Nucleus accumbens (tissue), 56 donors: ENCODE results near the gene PDE1C.

Experiments
- DNase-seq, 56 donors: peaks; one replicate each; lab custom pipeline; 2025; lab: John Stamatoyannopoulos, UW

The PDE1C gene

DNA sequence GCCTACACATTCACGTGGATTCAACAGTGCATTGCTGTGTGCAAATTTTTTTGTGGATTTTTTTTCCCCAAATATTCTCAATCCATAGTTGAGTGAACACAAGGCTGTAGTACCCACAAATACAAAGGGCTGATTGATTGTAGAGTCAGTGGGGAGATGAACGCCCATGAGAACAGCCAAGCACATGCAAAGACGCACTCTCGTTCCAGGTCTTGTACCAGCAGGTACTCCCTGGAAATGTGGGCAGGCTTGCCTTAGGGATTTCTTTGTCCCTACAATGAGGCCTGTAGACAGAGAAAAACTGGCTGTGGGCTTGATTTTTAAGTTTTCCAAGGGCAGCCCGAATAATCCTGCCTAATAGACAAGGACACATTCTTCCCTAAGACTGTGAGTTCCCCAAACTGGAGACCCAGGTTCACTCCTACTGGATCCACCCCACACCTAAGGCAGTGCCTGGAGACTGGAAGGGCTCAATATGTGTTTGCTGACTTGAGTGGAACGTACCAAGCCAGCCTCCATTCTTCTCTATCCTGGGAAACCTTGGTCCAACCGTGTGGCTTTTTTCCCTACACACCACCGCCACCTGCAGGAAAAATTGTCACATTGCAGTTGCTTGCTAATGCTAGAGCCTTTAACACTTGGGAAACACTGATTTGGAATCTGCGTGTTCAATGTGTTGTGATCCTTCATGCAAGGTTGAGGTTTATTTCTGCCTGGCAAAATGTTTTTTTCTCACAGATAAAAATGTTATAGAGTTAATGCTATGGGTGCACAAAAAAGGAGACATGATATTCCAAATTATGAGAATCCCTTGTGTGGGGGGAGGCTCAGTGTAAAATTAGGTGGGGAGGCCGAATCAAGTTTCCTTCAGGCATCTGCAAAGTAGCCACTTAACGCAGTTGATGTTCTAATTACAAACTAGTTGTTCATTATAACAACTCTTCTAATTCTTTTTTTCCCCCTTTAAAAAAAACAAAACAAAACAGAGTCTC, 333.9 kb downstream of the PDE1C start:
- DNase-seq: peak in 53 of 56 donors; percentile 2 to 86 (median 51)

DNA sequence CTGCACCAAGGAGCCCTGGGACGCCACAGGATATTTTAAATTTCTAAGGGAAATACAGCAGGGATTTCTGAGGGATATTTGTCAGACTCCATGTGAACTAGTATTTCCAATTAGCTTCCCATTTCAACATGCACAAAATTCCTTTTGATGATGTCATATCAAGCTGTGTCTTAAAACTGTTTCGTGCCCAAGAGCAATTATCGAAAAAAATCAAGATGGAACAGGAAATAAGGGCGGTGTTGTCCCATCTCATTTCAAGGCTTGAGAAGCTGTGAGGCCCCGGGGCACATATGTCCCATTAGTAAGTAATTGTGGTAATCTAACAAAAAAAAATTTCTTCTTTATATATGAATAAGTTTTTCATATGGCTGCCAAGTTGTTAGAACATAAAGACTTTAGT, 335.8 kb downstream of the PDE1C start:
- no peak for DNase-seq

DNA sequence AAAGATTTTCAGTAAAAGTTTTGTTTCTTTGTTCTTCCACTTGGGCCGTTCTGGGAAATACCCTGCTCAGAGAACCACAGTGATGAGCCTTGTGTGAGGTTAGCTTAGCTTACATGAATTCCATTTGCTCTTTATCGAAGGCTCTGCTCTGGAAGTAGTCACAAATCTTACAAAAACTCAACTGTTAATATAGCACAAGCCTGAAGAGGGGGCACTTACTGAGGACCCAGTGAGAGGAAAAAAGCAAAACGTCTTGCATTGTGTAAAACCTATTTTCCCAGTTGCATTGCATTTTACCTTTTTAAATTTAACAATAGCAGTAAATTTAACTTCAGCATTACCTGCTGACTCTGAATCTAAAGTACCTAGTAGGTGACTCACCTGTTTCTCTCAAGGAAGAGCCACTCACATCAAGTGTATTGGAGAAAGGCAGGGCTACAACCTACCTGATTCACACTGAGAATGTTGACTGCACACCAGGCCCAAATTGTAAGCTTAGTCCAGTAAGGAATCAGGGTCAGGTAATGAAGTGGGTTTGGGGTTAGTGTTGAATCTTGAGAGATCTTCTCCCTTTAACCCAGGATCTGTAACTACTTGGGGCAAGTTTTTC, 340.9 kb downstream of the PDE1C start:
- DNase-seq: no peak

DNA sequence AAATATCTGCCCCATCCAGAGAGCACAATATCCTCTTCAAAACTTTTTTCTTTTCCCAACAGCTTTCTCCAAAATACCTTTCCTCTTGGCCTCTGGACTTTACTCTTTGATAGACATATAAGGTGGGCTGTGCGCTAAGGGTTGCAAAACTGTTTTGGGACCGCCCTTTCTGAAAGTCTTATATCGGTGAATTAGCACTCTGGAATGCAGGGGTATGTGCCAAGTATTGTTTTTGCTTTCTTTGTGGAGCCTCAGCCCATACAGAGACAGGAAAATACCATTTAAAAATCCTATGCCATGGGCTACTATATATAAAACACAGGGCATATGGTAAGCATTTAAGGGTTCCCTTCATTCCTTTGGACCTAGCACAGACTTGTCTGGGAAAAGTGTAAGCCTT, 345.5 kb downstream of the PDE1C start:
- no peak for DNase-seq

DNA sequence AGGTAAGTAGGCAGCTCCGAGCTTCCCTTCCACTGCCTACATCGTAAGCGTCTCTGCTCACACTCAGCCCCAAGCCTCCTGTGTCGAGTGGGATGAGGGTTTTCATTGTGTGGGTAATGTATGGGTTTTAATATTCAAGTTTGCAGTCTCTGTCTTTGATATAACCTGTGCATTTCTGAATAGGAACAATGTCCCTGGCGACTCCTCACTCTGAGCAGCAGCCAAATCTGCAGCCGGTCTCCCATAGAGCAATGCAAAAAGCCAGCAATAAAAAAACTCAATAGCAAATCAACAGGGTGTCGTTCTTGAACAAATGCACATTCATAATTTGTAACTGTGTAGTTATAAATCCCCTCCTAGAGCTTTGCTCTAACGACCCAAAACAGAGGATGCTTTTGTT, 349.8 kb downstream of the PDE1C start:
- no peak for DNase-seq

DNA sequence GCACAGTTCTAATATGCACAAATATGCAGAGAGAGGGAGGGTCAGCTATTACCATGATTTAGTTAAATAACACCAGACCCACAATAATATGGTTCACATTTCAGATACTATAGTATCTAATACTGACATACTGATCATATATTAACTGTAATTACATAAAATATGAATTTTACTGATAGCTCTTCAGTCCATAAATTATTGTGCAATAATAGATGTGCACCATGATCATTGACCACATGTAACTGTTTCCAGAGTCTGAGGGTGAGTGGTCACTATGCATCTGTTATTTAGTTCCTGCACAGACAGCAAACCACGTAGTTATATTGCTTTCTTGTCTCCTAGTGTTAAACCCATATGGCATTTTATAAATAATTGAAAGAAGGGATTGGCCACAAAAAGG, 353.9 kb downstream of the PDE1C start:
- no peak for DNase-seq

DNA sequence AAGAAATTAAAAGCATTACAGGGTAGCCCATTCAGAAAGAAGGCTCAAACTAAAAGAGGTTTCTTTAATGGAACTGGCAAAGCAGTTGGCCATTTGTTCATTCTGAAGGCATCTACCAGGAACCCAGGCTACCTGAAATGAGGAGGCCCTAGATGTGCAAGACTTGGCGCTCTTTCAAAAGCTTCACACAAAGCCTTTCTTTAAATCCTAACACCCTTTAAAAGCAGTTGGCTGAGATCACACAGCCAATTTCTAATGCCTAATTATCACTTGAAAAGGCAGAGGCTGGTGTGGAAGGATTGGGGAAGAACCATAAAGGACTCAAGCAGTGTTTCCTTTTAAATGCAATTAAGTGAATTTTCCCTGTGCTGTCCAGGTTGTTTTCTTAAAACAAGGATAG, 360.0 kb downstream of the PDE1C start:
- DNase-seq: no peak

DNA sequence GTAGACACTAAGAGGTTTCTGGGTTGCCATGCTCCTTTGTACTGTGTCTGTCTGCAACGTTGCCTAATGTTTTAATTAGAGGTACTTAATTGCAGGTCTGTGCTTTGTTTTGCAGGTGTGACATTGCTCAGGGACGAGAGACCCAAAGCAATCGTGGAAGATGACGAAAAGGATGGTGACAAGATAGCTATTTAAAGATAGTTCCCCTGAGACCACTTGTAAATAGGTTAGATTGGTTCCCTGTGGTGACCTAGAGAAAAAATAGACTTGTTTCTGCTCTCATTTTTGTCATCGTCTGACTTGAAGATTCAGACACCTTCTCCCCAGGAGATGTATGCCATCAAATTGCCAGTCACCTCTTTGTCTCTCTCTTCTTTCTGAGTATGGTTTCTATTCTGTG, 363.1 kb downstream of the PDE1C start:
- no peak for DNase-seq

DNA sequence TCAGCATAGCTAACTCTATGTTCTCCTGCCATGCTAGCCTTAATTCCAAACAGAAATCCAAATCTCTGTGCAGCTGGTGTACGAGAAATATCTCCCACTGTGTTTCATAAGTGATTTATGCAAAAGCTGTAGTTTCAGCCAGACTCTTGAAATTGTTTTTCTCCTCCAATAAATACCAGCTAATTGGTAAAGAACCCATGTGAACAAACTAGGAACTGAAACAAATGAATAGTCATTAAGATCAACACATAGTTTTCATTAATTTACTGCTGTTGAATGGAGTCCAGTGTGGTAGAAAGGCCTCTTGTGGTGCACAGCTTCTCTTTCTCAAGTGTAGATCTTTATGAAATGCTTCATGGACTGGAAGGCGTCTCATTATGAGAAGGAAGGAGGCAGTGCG, 364.8 kb downstream of the PDE1C start:
- no peak for DNase-seq

DNA sequence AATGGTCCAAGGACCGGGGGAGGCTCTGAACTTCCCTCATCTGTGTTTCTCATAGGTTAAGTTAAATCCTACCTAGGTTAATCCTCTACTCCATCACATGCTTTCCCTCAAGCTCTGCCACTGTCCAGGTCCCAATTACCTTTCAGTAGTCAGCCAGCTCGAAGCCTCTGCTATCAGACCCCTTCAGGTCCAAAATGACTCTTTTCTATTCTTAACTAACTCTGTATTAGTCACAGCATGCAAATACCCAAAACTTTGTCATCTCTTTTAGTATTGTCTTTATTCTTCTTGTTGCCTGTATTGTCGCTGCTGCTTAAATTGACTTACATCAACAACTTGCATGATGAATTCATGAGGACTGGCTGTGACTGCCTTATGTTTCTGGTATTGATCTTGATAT, 367.9 kb downstream of the PDE1C start:
- DNase-seq: no peak
